H1 (cell line): ENCODE measurements around the gene SLIT3. TPM values are rescaled to one million over a fixed set of nuclear protein-coding genes. Genes with fewer than 3 reads are reported as not detected.

Experiments
- ASH2L ChIP-seq: fragments of 200-600, 300-600 bp; sonication (generic); IDR thresholded peaks from one replicate; pipeline ENCODE4 v1.7.1; 2017; ENCODE audit warnings: low read length
- GABPA ChIP-seq: IDR thresholded peaks from 2 replicates; pipeline ENCODE4 v1.6.1; 2011; ENCODE audit warnings: mild to moderate bottlenecking, low read length, moderate library complexity, borderline replicate concordance; ENCODE audit not compliant: insufficient read depth
- GTF2F1 ChIP-seq: IDR thresholded peaks from 2 replicates; pipeline ENCODE4 v1.6.1; 2012; ENCODE audit warnings: low read depth, low read length, improper control_type of control experiment, borderline replicate concordance
- KDM1A ChIP-seq: fragments of 200-600, 300-600 bp; sonication (generic); IDR thresholded peaks from 2 replicates; pipeline ENCODE4 v1.7.1; 2016; ENCODE audit warnings: mild to moderate bottlenecking, low read length, borderline replicate concordance
- POU5F1 ChIP-seq: IDR thresholded peaks from 2 replicates; pipeline ENCODE4 v1.6.1; 2011; ENCODE audit warnings: low read depth, mild to moderate bottlenecking, low read length, moderate library complexity
- RFX5 ChIP-seq: IDR thresholded peaks from 2 replicates; pipeline ENCODE4 v1.6.1; 2011; ENCODE audit warnings: low read depth, low read length, improper control_type of control experiment, borderline replicate concordance
- SAP30 ChIP-seq: fragments of 300-600 bp; sonication (generic); IDR thresholded peaks from 2 replicates; pipeline ENCODE4 v1.7.1; 2012; ENCODE audit warnings: low read length, moderate library complexity, mild to moderate bottlenecking, inconsistent platforms; ENCODE audit not compliant: insufficient read depth, insufficient replicate concordance
- SIRT6 ChIP-seq: IDR thresholded peaks from one replicate; pipeline ENCODE4 v1.7.1; 2012; ENCODE audit warnings: low read length, inconsistent platforms
- SP1 ChIP-seq: IDR thresholded peaks from 2 replicates; pipeline ENCODE4 v1.6.1; 2011; ENCODE audit warnings: low read depth, low read length
- SUZ12 ChIP-seq: fragments of 200-600 bp; sonication (generic); IDR thresholded peaks from 2 replicates; pipeline ENCODE4 v1.6.1; 2012; ENCODE audit warnings: mild to moderate bottlenecking, inconsistent platforms, low read length, moderate library complexity, mixed read lengths
- TCF12 ChIP-seq: IDR thresholded peaks from 2 replicates; pipeline ENCODE4 v1.6.1; 2011; ENCODE audit warnings: low read depth, mild to moderate bottlenecking, low read length
- YY1 ChIP-seq: IDR thresholded peaks from 2 replicates; pipeline ENCODE4 v1.6.1; 2011; ENCODE audit warnings: low read depth, mild to moderate bottlenecking, low read length
- polyA plus RNA-seq, 7 experiments: library from polyadenylated mRNA; depleted of rRNA in 3 of 7; stranded (reverse) in 5 of 7; unstranded in 2 of 7; fragments of >200 nt in 5 of 7; fragments of 200-250 nt in 2 of 7; gene quantifications; 1 replicate in 5 of 7; 2 replicates in 1 of 7; 4 replicates in 1 of 7; pipeline versions ENCODE4 v1.2.1 to v1.2.3, GENCODE V29; 2011 to 2013; ENCODE audit warnings: missing spikeins in 2 of 7, mixed read lengths in 2 of 7
- total RNA-seq: library from RNA; stranded (reverse); fragmentation: NEBNext Ultra II Directional; extraction: Animal tissue kit (Norgen Biotek cat#: 25700); gene quantifications from 2 replicates; pipeline ENCODE4 v1.2.1, GENCODE V29; 2021
- TF ChIP-seq, protein P1 (sequence below): fragments of 300-600 bp; sonication (generic); IDR thresholded peaks from 2 replicates; pipeline ENCODE4 v1.7.1; 2012; ENCODE audit warnings: low read length, moderate library complexity, mild to moderate bottlenecking, inconsistent platforms; ENCODE audit not compliant: insufficient replicate concordance

SLIT3 gene
- total and polyA plus RNA-seq, 2 of the 8 experiments (the other 6 are each of a cell fraction or from before 2014, with no cell fraction given), result 1.1 to 1.2 TPM

DNA sequence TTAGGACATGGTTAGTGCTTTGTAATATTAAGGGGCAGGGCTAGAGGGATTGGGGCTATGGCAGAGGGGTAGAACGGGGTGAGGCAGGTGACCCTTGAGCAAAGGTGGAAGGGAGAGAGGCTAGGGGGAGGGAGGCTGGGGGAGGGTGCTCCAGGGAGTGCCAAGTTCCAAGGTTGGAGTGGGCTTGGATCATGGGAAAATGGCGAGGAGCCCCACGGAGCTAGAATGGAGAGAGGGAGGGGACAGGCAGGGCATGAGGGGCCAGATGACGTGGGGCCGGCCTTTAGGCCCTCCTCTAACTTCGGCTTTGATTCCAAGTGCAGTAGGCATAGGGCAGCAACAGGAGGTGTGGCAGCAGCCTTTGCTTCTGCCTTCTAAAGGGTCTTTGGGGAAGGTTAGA, 550.0 kb downstream of the SLIT3 start (continued):
- TF ChIP-seq, protein P1, sequence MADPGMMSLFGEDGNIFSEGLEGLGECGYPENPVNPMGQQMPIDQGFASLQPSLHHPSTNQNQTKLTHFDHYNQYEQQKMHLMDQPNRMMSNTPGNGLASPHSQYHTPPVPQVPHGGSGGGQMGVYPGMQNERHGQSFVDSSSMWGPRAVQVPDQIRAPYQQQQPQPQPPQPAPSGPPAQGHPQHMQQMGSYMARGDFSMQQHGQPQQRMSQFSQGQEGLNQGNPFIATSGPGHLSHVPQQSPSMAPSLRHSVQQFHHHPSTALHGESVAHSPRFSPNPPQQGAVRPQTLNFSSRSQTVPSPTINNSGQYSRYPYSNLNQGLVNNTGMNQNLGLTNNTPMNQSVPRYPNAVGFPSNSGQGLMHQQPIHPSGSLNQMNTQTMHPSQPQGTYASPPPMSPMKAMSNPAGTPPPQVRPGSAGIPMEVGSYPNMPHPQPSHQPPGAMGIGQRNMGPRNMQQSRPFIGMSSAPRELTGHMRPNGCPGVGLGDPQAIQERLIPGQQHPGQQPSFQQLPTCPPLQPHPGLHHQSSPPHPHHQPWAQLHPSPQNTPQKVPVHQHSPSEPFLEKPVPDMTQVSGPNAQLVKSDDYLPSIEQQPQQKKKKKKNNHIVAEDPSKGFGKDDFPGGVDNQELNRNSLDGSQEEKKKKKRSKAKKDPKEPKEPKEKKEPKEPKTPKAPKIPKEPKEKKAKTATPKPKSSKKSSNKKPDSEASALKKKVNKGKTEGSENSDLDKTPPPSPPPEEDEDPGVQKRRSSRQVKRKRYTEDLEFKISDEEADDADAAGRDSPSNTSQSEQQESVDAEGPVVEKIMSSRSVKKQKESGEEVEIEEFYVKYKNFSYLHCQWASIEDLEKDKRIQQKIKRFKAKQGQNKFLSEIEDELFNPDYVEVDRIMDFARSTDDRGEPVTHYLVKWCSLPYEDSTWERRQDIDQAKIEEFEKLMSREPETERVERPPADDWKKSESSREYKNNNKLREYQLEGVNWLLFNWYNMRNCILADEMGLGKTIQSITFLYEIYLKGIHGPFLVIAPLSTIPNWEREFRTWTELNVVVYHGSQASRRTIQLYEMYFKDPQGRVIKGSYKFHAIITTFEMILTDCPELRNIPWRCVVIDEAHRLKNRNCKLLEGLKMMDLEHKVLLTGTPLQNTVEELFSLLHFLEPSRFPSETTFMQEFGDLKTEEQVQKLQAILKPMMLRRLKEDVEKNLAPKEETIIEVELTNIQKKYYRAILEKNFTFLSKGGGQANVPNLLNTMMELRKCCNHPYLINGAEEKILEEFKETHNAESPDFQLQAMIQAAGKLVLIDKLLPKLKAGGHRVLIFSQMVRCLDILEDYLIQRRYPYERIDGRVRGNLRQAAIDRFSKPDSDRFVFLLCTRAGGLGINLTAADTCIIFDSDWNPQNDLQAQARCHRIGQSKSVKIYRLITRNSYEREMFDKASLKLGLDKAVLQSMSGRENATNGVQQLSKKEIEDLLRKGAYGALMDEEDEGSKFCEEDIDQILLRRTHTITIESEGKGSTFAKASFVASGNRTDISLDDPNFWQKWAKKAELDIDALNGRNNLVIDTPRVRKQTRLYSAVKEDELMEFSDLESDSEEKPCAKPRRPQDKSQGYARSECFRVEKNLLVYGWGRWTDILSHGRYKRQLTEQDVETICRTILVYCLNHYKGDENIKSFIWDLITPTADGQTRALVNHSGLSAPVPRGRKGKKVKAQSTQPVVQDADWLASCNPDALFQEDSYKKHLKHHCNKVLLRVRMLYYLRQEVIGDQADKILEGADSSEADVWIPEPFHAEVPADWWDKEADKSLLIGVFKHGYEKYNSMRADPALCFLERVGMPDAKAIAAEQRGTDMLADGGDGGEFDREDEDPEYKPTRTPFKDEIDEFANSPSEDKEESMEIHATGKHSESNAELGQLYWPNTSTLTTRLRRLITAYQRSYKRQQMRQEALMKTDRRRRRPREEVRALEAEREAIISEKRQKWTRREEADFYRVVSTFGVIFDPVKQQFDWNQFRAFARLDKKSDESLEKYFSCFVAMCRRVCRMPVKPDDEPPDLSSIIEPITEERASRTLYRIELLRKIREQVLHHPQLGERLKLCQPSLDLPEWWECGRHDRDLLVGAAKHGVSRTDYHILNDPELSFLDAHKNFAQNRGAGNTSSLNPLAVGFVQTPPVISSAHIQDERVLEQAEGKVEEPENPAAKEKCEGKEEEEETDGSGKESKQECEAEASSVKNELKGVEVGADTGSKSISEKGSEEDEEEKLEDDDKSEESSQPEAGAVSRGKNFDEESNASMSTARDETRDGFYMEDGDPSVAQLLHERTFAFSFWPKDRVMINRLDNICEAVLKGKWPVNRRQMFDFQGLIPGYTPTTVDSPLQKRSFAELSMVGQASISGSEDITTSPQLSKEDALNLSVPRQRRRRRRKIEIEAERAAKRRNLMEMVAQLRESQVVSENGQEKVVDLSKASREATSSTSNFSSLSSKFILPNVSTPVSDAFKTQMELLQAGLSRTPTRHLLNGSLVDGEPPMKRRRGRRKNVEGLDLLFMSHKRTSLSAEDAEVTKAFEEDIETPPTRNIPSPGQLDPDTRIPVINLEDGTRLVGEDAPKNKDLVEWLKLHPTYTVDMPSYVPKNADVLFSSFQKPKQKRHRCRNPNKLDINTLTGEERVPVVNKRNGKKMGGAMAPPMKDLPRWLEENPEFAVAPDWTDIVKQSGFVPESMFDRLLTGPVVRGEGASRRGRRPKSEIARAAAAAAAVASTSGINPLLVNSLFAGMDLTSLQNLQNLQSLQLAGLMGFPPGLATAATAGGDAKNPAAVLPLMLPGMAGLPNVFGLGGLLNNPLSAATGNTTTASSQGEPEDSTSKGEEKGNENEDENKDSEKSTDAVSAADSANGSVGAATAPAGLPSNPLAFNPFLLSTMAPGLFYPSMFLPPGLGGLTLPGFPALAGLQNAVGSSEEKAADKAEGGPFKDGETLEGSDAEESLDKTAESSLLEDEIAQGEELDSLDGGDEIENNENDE, result no peak
- TF ChIP-seq GABPA (no peak), SP1 (no peak), SAP30 (no peak), GTF2F1 (no peak), KDM1A (no peak), ASH2L (no peak), YY1 (no peak), POU5F1 (no peak), SIRT6 (no peak), TCF12 (no peak), SUZ12 (no peak), RFX5 (no peak)
